T-helper 2 cell treated with Interferon-gamma antibody and Interleukin-4, amounts not matched to agents 100 ng/mL and 5 ng/mL, for 36 hours (primary cell): ENCODE measurements around the gene SFI1. TPM values are rescaled to one million over a fixed set of nuclear protein-coding genes. Genes with fewer than 3 reads are reported as not detected.

ENCODE experiments used
- intact Hi-C: fragments of 100-400 bp; cut with micrococcal nuclease; formaldehyde crosslinking; loops from one replicate; pipeline ENCODE4 v1.15.1; 2023
- total RNA-seq: library from RNA; stranded (reverse); gene quantifications from 2 replicates; pipeline ENCODE4 v1.2.3, GENCODE V29; 2022

The SFI1 gene
- total RNA-seq, 1 donor from 2014 or later, result 169 TPM

- intact Hi-C loops, result no loop called here
Measured at GRCh38 chr22:31614781-31615490, 118.6 kb downstream of the SFI1 start.

GRCh38 chr22:31615491-31615860 lies 119.1 kb downstream of the SFI1 start:
- intact Hi-C loops, result no loop called here

GRCh38 chr22:31615940-31616314 lies 119.6 kb downstream of the SFI1 start:
- intact Hi-C loops, result no loop called here

GRCh38 chr22:31616315-31616980 lies 120.1 kb downstream of the SFI1 start:
- intact Hi-C loops, result no loop called here

- intact Hi-C loops, result no loop called here
Measured at GRCh38 chr22:31618057-31618456, 121.7 kb downstream of the SFI1 start.

- intact Hi-C loops, result no loop called here
Measured at GRCh38 chr22:31618471-31619176, 122.3 kb downstream of the SFI1 start.

- intact Hi-C loops, result no loop called here
Measured at GRCh38 chr22:31619611-31620300, 123.4 kb downstream of the SFI1 start.

- intact Hi-C loops, result no loop called here
Measured at GRCh38 chr22:31620756-31621480, 124.6 kb downstream of the SFI1 start.

- intact Hi-C loops, result no loop called here
Measured at GRCh38 chr22:31621507-31622124, 125.3 kb downstream of the SFI1 start.

GRCh38 chr22:31622980-31623379 lies 126.6 kb downstream of the SFI1 start:
- intact Hi-C loops, result no loop called here

- intact Hi-C loops, result no loop called here
Measured at GRCh38 chr22:31623592-31624304, 127.4 kb downstream of the SFI1 start.

- intact Hi-C loops, result no loop called here
Measured at GRCh38 chr22:31625257-31625640, 128.9 kb downstream of the SFI1 start.

- intact Hi-C loops, result no loop called here
Measured at GRCh38 chr22:31625661-31626426, 129.5 kb downstream of the SFI1 start.

GRCh38 chr22:31626427-31627150 lies 130.3 kb downstream of the SFI1 start:
- intact Hi-C loops, result no loop called here

- intact Hi-C loops, result no loop called here
Measured at GRCh38 chr22:31627223-31627731, 130.9 kb downstream of the SFI1 start.

GRCh38 chr22:31628362-31628761 lies 132.0 kb downstream of the SFI1 start:
- intact Hi-C loops, result no loop called here

- intact Hi-C loops, result no loop called here
Measured at GRCh38 chr22:31628969-31629708, 132.8 kb downstream of the SFI1 start.

GRCh38 chr22:31629741-31630184 lies 133.4 kb downstream of the SFI1 start:
- intact Hi-C loops, result loop anchor here (2.0 to 10.0 kb wide), 3 partner anchors 45 to 132 kb away; partner anchors contain the start of gene SFI1
